Breast epithelium (tissue), 3 donors: ENCODE results near the gene TSPAN4.

Experiments used
- CTCF ChIP-seq, 3 donors: fragments of 450-650 bp; IDR thresholded peaks; one replicate each; pipeline ENCODE4 v1.5.1; 2016 to 2017; ENCODE audit warnings: antibody characterized with exemption in 3 of 3, mild to moderate bottlenecking in 3 of 3, moderate library complexity in 3 of 3
- POLR2A ChIP-seq: fragments of 450-650 bp; IDR thresholded peaks from one replicate; pipeline ENCODE4 v1.6.1; 2016; ENCODE audit warnings: antibody characterized with exemption, mild to moderate bottlenecking, moderate library complexity
- POLR2AphosphoS5 ChIP-seq, 3 donors: sonication (generic); formaldehyde crosslinking; IDR thresholded peaks; one replicate each; pipeline ENCODE4 v1.6.1; 2017; ENCODE audit warnings: antibody characterized with exemption in 3 of 3

- TF ChIP-seq CTCF (IDR thresholded peaks at IDR 0.05) (no peak), POLR2AphosphoS5 (IDR thresholded peaks at IDR 0.05) (no peak), POLR2A (no peak)
These were observed 4.0 kb upstream of the TSPAN4 start for GRCh38 chr11:838441-839279.
